GM18505 (cell line): ENCODE results near the gene TAS2R4.
A peak's percentile ranks its signal among the peaks of the same experiment; 100 is the strongest.
"Not testable (repeated sequence)": the region's sequence is repeated elsewhere in the genome, so short reads cannot be mapped to it uniquely, and the experiment has no call there.

Source experiments
- ATAC-seq: cut with Tn5 transposase; IDR thresholded peaks from one replicate; pipeline ENCODE4 v1.9.1; 2021; ENCODE audit not compliant: unreplicated experiment
- POLR2A ChIP-seq: IDR thresholded peaks from 4 replicates; pipeline ENCODE4 v1.6.1; 2011; ENCODE audit warnings: borderline replicate concordance; ENCODE audit not compliant: insufficient read depth, insufficient read length; ENCODE audit errors: extremely low read depth

Gene TAS2R4

GRCh38 chr7:141763797-141764196 lies 12.7 kb upstream of the TAS2R4 start, which contains the start of gene TAS2R3:
TAS2R3 (plus strand) TSS chr7:141764097; CDS start chr7:141764159, 62 bp downstream.
- no peak for TF ChIP-seq POLR2A
- ATAC-seq, result no peak

DNA sequence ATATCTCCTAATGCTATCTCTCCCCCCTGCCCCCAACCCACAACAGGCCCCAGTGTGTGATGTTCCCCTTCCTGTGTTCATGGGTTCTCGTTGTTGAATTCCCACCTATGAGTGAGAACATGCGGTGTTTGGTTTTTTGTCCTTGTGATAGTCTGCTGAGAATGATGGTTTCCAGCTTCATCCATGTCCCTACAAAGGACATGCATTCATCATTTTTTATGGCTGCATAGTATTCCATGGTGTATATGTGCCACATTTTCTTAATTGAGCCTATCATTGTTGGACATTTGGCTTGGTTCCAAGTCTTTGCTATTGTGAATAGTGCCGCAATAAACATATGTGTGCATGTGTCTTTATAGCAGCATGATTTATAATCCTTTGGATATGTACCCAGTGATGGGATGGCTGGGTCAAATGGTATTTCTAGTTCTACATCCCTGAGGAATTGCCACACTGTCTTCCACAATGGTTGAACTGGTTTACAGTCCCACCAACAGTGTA lies 6.3 kb upstream of the TAS2R4 start:
- not testable (repeated sequence) for ATAC-seq

GRCh38 chr7:141785706-141786552 lies 9.5 kb downstream of the TAS2R4 start:
- ATAC-seq, result peak; percentile 68

DNA sequence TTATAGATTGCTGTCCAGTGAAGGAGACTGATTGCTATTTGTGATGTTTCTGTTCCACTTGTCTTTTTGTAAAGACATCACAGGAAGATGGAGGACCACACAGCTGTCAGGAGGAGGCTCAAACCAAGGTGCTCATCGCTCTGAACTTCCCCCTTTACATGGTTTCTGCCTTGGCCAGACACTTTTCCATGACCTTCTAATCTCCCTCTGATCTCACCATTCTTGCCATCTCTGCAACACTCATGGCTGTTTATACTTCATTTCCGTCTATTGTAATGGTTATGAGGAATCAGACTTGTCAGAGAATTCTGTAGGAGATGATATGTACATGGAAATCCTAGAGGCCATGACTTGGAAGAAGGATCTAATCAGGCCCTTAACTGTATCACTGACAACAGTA lies 11.8 kb downstream of the TAS2R4 start:
- no peak for TF ChIP-seq POLR2A

More at GRCh38 chr7:141785706-141786552, 9.5 kb downstream of the TAS2R4 start:
- TF ChIP-seq POLR2A, result no peak

DNA sequence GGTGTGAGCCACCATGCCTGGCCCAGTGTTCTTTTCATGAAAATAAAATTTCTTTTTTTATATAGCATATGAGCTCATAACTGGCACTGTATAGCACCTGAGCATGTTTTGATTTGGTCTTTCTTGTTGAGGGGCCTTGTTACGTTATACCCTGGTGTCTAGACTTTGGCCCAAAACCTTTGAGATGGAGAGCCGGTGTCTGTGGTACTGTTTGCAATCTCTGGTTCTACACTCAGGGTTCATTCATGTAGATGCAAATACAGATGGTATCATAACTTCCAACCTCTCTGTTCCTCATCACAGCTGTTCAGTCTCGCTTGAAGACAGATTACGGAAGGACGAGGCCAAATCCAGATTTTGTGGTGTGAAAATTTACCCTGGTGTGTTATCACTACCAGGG lies 13.4 kb downstream of the TAS2R4 start, which contains the start of gene TAS2R5:
TAS2R5 (plus strand) TSS at position 301 of the 400 bp plus-strand sequence. CDS start 145 bp downstream, outside the sequence.
- no peak for TF ChIP-seq POLR2A
- ATAC-seq, result no peak

More for the DNA sequence above, 11.8 kb downstream of the TAS2R4 start:
- no peak for ATAC-seq

GRCh38 chr7:141792526-141792925 lies 16.1 kb downstream of the TAS2R4 start:
- ATAC-seq, result no peak
- no peak for TF ChIP-seq POLR2A

GRCh38 chr7:141820067-141820466 lies 43.6 kb downstream of the TAS2R4 start:
- TF ChIP-seq POLR2A, result no peak
- ATAC-seq, result no peak

GRCh38 chr7:141822432-141822831 lies 46.0 kb downstream of the TAS2R4 start:
- ATAC-seq, result not testable (repeated sequence)
